DND-41 (cell line): Measurements from ENCODE around the gene EML6.

Experiments used
- EZH2 ChIP-seq: IDR thresholded peaks from 3 replicates; pipeline ENCODE4 v1.6.1; 2012; ENCODE audit warnings: borderline replicate concordance, low read depth, mild to moderate bottlenecking, moderate library complexity, low read length, inconsistent platforms; ENCODE audit not compliant: severe bottlenecking
- TF ChIP-seq, protein P1 (sequence below): IDR thresholded peaks from 2 replicates; pipeline ENCODE4 v1.5.1; 2012; ENCODE audit warnings: borderline replicate concordance, low read length, moderate library complexity, mild to moderate bottlenecking; ENCODE audit not compliant: poor library complexity, severe bottlenecking; ENCODE audit errors: extremely low read depth

DNA sequence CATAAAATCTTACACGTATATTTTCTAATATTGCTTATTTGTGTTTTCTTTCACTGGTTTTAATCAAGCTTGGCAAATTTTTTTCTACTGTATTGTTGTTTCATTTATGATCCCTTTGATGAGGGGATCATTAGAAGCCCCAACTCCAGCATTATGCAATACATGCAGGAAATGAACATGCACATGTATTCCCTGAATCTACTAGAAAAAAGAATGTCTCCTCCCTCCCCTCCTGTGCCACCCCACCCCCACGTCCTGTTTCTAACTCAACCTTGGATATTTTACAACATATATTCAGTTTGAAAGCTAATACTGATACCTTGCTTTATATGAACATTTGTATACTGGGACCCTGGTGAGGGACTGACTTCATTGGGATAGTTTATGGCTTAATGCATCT, 53.0 kb downstream of the EML6 start:
- TF ChIP-seq, protein P1, sequence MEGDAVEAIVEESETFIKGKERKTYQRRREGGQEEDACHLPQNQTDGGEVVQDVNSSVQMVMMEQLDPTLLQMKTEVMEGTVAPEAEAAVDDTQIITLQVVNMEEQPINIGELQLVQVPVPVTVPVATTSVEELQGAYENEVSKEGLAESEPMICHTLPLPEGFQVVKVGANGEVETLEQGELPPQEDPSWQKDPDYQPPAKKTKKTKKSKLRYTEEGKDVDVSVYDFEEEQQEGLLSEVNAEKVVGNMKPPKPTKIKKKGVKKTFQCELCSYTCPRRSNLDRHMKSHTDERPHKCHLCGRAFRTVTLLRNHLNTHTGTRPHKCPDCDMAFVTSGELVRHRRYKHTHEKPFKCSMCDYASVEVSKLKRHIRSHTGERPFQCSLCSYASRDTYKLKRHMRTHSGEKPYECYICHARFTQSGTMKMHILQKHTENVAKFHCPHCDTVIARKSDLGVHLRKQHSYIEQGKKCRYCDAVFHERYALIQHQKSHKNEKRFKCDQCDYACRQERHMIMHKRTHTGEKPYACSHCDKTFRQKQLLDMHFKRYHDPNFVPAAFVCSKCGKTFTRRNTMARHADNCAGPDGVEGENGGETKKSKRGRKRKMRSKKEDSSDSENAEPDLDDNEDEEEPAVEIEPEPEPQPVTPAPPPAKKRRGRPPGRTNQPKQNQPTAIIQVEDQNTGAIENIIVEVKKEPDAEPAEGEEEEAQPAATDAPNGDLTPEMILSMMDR = no peak
- TF ChIP-seq EZH2 = no peak
